ENCODE data around the gene SLC5A2.
"Not testable (repeated sequence)": the region's sequence is repeated elsewhere in the genome, so short reads cannot be mapped to it uniquely, and the experiment has no call there.

The SLC5A2 gene

GRCh38 chr16:31501966-31502348, 19.0 kb downstream of the SLC5A2 start:
- no peak for DNase-seq

- DNase-seq = no peak
Measured at GRCh38 chr16:31502981-31503380, 20.1 kb downstream of the SLC5A2 start.

- DNase-seq = not testable (repeated sequence)
Measured at GRCh38 chr16:31503555-31503954, 20.6 kb downstream of the SLC5A2 start.

DNA sequence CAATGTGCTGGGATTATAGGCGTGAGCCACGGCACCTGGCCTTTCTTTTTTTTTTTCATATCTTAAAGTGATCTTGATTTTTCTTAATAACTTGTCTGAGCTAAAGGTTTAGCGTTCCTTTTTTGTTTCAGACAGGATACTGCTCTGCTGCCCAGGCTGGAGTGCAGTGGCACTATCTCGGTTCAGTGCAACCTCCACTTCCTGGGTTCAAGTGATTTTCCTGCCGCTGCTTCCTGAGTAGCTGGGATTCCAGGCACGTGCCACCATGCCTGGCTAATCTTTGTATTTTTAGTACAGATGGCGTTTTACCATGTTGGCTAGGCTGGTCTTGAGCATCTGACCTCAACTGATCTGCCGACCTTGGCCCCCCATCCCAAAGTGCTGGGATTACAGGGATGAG, 21.2 kb downstream of the SLC5A2 start:
- DNase-seq = no peak

DNA sequence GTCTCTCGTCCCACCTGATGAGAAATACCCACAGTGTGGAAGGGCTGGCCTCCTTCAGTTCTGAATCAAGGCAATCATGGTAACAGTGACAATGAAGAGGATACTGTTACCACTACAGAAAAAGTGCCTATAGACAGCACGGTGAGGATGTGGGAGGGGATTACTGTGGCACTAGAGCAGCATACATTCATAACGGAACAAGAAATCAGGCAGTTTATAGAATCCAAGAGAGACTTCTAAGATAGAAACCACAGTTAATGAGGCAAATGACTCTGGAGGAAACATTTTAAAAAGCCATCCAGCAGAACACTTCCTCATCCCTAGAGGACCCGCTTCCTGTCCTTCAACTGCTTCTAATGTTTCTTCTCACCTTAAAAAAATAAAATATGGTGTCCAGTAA, 22.6 kb downstream of the SLC5A2 start:
- no peak for DNase-seq

- no peak for DNase-seq
Measured at GRCh38 chr16:31507617-31507928, 24.6 kb downstream of the SLC5A2 start.

DNA sequence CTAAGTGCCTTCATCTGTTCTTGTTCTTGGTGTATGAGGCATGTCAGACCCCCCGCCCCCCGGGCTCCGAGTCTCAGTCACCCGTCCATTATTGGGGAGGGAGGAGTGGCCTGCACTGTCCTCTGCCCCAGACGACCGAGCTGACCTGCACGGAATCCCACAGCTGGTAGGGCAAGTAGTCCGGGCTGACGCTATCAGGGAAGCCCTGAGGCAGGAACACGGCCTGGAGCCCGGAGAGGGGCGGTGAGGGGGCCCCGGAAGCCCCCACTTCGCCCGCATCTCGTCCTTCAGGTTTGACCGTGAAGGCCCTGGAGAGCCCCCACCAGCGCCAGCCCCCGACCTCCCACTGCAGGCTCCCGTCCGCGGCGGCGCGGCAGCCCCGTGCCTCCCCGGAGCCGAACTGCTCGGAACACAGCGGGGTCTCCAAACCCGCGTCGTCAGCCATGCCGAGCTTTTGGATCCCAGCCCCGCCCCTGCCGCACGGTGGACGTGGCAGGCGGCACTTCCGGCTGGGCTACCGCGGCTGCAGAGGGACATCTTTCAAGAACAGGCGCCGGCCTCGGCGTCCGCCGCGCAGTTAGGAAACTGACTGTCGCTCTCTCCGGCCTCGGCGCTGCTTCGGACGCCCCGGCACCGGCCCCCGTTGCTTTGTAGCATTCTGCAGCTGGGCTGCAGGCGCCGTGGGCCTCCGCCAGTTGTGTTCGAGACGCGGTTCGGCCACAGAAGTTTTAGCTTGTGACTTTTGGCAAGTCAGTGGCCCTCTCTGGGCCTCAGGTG, 25.2 kb downstream of the SLC5A2 start, which contains the start of gene RUSF1:
Gene RUSF1 (minus strand): TSS at position 463 of the 777 bp plus-strand sequence. CDS start 18 bp downstream, at position 445.
- DNase-seq = peak; percentile 81

DNA sequence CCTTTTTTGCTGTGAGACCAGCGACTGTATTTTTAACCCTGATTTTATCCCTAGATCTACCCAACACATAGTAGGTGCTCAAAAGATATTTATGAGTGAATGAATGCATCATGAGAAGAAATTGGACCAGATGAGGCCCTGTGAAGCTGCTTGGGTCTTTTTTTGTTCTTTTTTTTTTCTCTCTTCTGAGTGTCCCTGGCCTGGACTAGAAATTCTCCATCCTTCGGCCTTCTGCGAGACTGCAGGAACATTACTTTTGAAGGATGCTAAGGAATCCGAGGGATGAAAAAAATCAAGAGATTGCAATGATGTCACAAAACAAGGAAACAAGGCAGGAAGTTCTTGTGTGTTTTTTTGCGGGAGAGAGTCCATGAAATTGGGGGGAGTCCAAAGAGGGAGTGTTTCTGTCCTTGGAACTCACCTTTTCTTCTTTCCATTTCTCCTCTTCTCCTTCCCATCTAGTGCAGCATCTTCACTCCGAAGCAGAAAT, 25.8 kb downstream of the SLC5A2 start:
- no peak for DNase-seq

- DNase-seq = no peak
Measured at GRCh38 chr16:31513126-31513525, 30.2 kb downstream of the SLC5A2 start.

DNA sequence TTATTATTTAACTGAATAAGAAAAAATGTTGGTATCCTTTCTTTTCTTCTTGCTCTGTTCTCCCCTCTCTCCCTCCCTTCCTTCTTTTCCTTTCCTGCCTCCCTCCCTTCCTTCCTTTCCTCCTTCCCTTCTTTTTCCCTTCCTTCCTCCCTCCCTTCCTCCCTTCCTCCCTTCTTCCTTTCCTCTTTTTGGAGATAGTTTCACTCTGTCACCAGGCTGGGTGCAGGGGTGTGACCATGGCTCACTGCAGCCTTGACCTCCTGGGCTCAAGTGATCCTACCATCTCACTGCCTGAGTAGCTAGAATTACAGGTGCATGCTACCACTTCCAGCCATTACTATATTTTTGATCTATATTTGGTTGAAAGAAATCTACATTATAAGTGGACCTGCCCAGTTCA, 31.0 kb downstream of the SLC5A2 start:
- DNase-seq = no peak

- DNase-seq = no peak
Measured at GRCh38 chr16:31517800-31518402, 35.0 kb downstream of the SLC5A2 start.

DNA sequence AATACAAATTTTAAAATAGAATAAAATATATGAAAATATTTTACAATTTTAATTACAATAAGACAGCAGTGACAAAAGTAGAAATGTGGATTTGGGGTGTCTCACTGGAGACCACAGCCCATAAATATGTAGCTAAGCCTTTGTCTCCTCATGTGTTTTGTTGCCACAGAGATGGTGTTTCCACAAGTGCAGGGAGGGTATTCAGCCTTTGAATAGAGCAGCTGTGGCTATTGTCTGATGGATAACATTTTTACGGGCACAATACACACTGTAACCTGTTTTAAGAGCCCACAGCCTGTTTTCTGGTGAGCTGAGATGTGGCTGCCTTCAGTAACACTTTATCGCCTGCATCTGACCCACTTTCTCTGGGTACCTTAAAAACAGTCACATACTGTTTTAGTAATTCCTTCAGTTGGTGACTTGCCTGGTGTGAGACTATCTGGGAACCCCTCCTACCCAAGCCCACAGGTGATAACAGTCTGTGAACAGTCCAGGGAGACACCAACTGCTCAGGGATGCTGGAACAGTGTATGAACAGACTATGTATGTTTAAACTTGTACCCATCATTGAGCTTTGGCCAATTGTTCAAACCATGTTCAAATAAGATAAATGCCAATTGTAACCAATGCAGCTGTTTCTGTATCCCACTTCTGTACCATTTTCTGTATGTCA, 37.0 kb downstream of the SLC5A2 start:
- no peak for DNase-seq

GRCh38 chr16:31521368-31521767, 38.4 kb downstream of the SLC5A2 start:
- DNase-seq = no peak

DNA sequence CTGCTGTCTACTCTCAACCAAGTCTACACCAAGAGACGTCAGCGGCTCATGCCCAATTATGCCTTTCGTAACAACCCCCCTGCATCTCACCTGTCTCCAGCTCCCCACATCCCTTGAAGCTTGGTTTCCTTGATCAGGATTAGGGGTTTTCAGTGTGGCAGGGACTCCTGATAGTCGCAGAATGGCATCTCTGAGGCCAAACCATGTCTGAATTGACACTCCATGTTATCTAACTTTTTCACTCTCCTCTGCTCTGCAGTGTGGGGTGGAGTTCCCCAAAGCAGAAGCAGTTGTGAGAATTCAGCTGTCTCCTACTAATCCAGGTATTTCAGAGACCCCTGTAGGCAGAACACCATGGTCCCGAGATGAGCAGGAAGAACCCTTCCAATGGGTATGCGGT, 39.1 kb downstream of the SLC5A2 start:
- DNase-seq = no peak

DNA sequence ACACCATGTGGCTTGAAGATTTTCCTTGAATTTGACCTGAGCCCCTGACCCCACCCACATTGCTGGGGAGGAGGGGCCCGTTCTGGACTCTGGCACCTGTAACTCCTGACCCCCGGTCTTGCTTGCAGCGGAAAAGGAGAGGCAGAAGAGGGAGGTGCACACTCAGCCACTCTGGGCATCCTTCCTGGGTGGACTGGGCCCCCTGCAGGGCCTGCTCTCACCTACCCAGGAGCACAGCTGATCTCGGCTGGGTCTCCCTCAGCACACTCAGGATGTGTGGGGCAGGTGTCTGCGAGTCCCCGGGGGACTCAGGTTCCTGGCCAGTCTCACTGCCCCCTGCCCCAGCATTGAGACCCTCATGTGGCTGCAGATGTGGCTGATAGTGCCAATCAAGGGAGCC, 40.8 kb downstream of the SLC5A2 start:
- DNase-seq = not testable (repeated sequence)

- DNase-seq = no peak
Measured at GRCh38 chr16:31525113-31525512, 42.2 kb downstream of the SLC5A2 start.

- DNase-seq = no peak
Measured at GRCh38 chr16:31527734-31528274, 44.9 kb downstream of the SLC5A2 start, which contains the start of gene AHSP. Gene AHSP (plus strand): TSS chr16:31527900. CDS start chr16:31528140, 240 bp downstream.

DNA sequence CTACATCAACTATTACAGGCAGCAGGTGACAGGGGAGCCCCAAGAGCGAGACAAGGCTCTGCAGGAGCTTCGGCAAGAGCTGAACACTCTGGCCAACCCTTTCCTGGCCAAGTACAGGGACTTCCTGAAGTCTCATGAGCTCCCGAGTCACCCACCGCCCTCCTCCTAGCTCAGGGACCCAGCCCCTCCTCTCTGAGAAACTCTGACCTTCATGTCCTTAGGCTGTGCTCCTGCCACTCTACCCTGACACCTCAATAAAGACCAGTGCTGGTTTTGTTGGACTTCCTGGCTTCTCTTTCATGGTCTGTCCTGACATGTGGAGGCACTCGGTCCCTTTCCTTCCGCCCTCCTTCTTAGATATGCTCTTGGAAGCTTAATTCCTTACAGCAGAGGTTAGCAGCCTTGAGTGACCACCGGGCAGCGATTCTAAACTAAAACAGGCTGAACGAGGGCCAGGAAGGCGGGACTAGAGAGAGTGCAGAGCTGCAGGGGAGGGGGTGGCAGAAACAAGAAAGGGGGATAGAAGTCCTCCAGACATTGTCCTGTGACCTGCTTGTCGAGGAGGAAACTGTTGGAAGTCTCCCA, 45.7 kb downstream of the SLC5A2 start:
- DNase-seq = no peak

DNA sequence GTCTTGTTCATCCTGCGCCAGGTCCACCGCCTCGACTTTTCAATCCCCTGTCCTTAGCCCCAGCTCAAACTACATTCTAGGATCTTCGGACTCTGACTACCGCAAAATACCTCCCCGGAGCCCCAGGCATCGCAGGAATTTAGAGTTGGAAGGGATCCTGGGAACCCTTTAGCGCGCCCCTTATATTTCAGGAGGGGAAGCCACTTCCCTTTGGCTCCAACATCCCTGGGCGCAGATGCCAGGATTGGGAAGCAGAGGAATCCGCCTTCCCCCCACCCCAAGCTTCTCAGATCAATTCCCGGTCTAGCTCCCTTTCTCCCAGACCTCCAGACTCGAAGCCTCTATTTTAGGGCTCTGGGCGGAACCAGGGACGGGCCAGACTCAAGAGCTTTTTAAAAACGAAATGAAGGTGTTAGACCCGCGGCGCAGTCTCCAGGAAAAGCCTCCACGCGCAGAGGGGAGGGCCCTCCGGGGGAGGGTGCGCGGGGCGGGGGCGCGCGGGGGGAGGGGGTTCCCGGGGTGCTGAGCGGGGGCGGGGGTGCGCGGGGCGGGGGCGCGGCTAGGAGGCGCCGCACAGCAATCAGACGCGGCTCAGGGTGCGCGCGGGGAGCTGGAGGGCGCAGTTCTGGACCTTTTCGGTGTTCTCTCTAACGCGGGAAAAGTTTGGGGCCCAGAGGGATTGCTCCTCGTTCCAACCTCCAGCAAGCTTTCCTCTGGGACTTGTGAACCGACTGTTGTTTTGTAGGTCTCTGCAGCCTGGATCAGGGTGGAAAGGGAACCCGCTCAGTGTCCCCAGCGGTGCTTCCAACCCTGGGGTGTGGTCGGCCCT, 46.4 kb downstream of the SLC5A2 start:
- DNase-seq = no peak

- no peak for DNase-seq
Measured at GRCh38 chr16:31529937-31530312, 47.0 kb downstream of the SLC5A2 start.

DNA sequence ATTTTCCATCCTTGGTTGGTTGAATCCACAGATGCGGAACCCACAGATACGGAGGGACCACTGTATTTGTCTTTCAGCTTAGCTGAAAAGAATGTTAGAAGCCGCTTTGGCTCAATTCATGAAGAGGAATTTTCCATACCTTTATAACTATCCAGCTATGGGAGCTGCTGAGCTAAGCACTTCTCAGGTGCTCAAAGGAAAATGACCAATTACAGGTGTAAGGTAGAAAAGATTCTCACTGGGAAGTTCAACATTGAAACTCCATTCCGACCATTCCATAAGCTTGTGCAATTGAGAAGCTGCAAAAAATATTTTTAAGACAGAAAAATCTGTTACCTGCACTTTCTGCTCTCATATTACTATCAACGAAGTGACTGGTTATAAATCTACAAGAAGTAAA, 47.5 kb downstream of the SLC5A2 start:
- DNase-seq = no peak

GRCh38 chr16:31531096-31531495, 48.2 kb downstream of the SLC5A2 start:
- DNase-seq = no peak

Measured in GDM1 (cell line).